DND-41 (cell line): ENCODE results near the gene FAAH.

ENCODE experiments used
- ATAC-seq: fragments of 200-7000 bp; cut with Tn5 transposase; 3 replicates; pipeline ENCODE4 v1.9.1; 2021; ENCODE audit warnings: low read depth; ENCODE audit not compliant: insufficient read depth
- DNase-seq: peaks from one replicate; pipeline ENCODE4 v3.0.0-alpha.2; 2020
- H2AFZ ChIP-seq: 2 replicates; pipeline ENCODE4 v1.6.0; 2012; ENCODE audit warnings: low read depth, low read length
- H3K27ac ChIP-seq: 2 replicates; pipeline ENCODE4 v1.5.1; 2012; ENCODE audit warnings: low read length, inconsistent platforms
- H3K27me3 ChIP-seq: fragments of 200-600 bp; sonication (generic); 2 replicates; pipeline ENCODE4 v1.6.0; 2012; ENCODE audit warnings: low read length, mild to moderate bottlenecking, inconsistent platforms; ENCODE audit not compliant: insufficient read depth, poor library complexity
- H3K36me3 ChIP-seq: 2 replicates; pipeline ENCODE4 v1.5.1; 2012; ENCODE audit warnings: low read length, inconsistent platforms; ENCODE audit not compliant: insufficient read depth
- H3K4me1 ChIP-seq: 2 replicates; pipeline ENCODE4 v1.5.1; 2012; ENCODE audit warnings: mild to moderate bottlenecking, low read length; ENCODE audit not compliant: insufficient read depth
- H3K4me2 ChIP-seq: 2 replicates; pipeline ENCODE4 v1.6.0; 2012; ENCODE audit warnings: mild to moderate bottlenecking, moderate library complexity, low read length, inconsistent platforms; ENCODE audit not compliant: insufficient read depth
- H3K4me3 ChIP-seq, 2 experiments: fragments of 200-600 bp in 1 of 2; shearing (Covaris generic) in 1 of 2; 2 replicates each; pipeline ENCODE4 v1.5.1; 2012 to 2016; ENCODE audit warnings: inconsistent platforms in 2 of 2, low read length in 2 of 2, mild to moderate bottlenecking in 2 of 2, low read depth in 1 of 2, moderate library complexity in 1 of 2
- H3K79me2 ChIP-seq: 2 replicates; pipeline ENCODE4 v1.6.0; 2012; ENCODE audit warnings: low read length, inconsistent platforms; ENCODE audit not compliant: insufficient read depth
- H3K9ac ChIP-seq: 2 replicates; pipeline ENCODE4 v1.6.0; 2012; ENCODE audit warnings: low read depth, mild to moderate bottlenecking, inconsistent platforms, low read length, moderate library complexity
- H3K9me3 ChIP-seq: 2 replicates; pipeline ENCODE4 v1.5.1; 2012; ENCODE audit warnings: low read length, moderate library complexity, mild to moderate bottlenecking, inconsistent platforms; ENCODE audit not compliant: insufficient read depth, severe bottlenecking
- H4K20me1 ChIP-seq: 2 replicates; pipeline ENCODE4 v1.6.0; 2012; ENCODE audit warnings: low read length; ENCODE audit not compliant: insufficient read depth
- EZH2 ChIP-seq: IDR thresholded peaks from 3 replicates; pipeline ENCODE4 v1.6.1; 2012; ENCODE audit warnings: borderline replicate concordance, low read depth, mild to moderate bottlenecking, moderate library complexity, low read length, inconsistent platforms; ENCODE audit not compliant: severe bottlenecking
- TF ChIP-seq, protein P1 (sequence below): IDR thresholded peaks from 2 replicates; pipeline ENCODE4 v1.5.1; 2012; ENCODE audit warnings: borderline replicate concordance, low read length, moderate library complexity, mild to moderate bottlenecking; ENCODE audit not compliant: poor library complexity, severe bottlenecking; ENCODE audit errors: extremely low read depth

The FAAH gene

GRCh38 chr1:46446646-46447498 is 52.8 kb downstream of the FAAH start:
- DNase-seq (peak; percentile 73), ATAC-seq (peak; percentile 67)
- H3K9me3 ChIP-seq, result no peaks in the 10 kb centered on the region
- H3K79me2 ChIP-seq, result no peaks in the 10 kb centered on the region
- H3K27me3 ChIP-seq, result no peaks in the 10 kb centered on the region
- H3K27ac ChIP-seq, result no peak overlapping the region
- no peaks in the 10 kb centered on the region for H3K36me3 ChIP-seq
- no peak overlapping the region for H2AFZ ChIP-seq
- H3K4me1 ChIP-seq, result peaks cover 9% of the 10 kb centered on the region
- H3K4me2 ChIP-seq, result no peak overlapping the region
- TF ChIP-seq, protein P1, sequence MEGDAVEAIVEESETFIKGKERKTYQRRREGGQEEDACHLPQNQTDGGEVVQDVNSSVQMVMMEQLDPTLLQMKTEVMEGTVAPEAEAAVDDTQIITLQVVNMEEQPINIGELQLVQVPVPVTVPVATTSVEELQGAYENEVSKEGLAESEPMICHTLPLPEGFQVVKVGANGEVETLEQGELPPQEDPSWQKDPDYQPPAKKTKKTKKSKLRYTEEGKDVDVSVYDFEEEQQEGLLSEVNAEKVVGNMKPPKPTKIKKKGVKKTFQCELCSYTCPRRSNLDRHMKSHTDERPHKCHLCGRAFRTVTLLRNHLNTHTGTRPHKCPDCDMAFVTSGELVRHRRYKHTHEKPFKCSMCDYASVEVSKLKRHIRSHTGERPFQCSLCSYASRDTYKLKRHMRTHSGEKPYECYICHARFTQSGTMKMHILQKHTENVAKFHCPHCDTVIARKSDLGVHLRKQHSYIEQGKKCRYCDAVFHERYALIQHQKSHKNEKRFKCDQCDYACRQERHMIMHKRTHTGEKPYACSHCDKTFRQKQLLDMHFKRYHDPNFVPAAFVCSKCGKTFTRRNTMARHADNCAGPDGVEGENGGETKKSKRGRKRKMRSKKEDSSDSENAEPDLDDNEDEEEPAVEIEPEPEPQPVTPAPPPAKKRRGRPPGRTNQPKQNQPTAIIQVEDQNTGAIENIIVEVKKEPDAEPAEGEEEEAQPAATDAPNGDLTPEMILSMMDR, result peak; percentile 90
- TF ChIP-seq EZH2, result no peak
- H3K4me3 ChIP-seq, result no peak overlapping the region
- H3K9ac ChIP-seq, result no peak overlapping the region
- H4K20me1 ChIP-seq, result no peaks in the 10 kb centered on the region

DNA sequence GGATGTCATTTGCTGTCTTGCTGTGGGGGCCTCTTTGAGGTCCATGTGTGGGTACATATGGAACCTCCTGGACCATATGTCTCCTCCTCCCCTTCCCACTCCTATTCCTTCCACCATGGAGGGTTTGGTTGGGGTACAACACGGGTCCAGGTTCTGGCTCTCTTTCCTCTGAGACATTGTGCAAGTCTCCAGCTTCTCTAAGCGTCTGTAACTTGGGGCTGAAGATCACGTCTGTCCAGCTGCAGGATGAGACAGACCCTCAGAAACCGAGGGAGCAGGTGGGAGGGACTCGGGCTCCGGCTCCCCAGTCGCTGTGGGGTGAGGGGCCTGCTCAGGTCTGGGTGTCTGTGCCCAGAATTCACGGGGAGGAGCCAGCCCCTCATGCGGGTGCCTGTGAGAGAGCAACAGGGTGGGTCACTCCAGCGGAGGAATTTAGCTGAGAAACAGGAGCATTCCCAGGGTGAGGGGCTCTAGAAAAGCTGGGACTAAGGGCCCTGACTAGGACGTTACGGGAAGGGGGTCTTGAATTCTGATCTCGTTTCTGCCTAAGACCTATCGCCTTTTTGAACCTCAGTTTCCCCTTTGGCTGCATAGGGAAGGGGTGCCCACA is 53.5 kb downstream of the FAAH start:
- Histone ChIP-seq H3K27ac (no peak overlapping the region), H3K9me3 (no peaks in the 10 kb centered on the region), H3K4me3 (no peak overlapping the region), H2AFZ (no peak overlapping the region), H3K36me3 (no peaks in the 10 kb centered on the region), H4K20me1 (no peaks in the 10 kb centered on the region), H3K27me3 (peaks cover 1% of the 10 kb centered on the region), H3K9ac (no peak overlapping the region), H3K79me2 (no peaks in the 10 kb centered on the region), H3K4me2 (no peak overlapping the region), H3K4me1 (peaks cover 6% of the 10 kb centered on the region)
- TF ChIP-seq, protein P1, result no peak
- TF ChIP-seq EZH2, result no peak
- ATAC-seq, result no peak
- DNase-seq, result no peak

GRCh38 chr1:46448109-46448911 is 54.2 kb downstream of the FAAH start:
- Histone ChIP-seq H3K9ac (no peak overlapping the region), H3K79me2 (no peaks in the 10 kb centered on the region), H3K27ac (no peak overlapping the region), H3K36me3 (no peaks in the 10 kb centered on the region), H3K4me2 (no peak overlapping the region), H3K4me1 (no peaks in the 10 kb centered on the region), H4K20me1 (no peaks in the 10 kb centered on the region), H3K27me3 (peaks cover 7% of the 10 kb centered on the region), H2AFZ (no peak overlapping the region), H3K4me3 (no peak overlapping the region), H3K9me3 (no peaks in the 10 kb centered on the region)
- DNase-seq, result no peak
- no peak for ATAC-seq
- no peak for TF ChIP-seq EZH2
- TF ChIP-seq, protein P1, result no peak
